ENCODE measurements around the gene VPS52.
"Not testable (repeated sequence)": the region's sequence is repeated elsewhere in the genome, so short reads cannot be mapped to it uniquely, and the experiment has no call there.

VPS52 gene

GRCh38 chr6:33296797-33297405, 25.2 kb upstream of the VPS52 start:
- no peaks in the 10 kb centered on the region for H3K27me3 Mint-ChIP-seq
- ATAC-seq (replicated peaks) (no peak), DNase-seq (no peak)
- H3K4me3 Mint-ChIP-seq: peak overlapping the region; percentile 96 to 98
- no peak overlapping the region for H3K27ac Mint-ChIP-seq
- H3K4me1 Mint-ChIP-seq: peaks cover 39 to 64% of the 10 kb centered on the region in 2 donors
- H3K9me3 Mint-ChIP-seq: no peaks in the 10 kb centered on the region
- H3K36me3 Mint-ChIP-seq: peaks cover 38 to 58% of the 10 kb centered on the region in 2 donors

GRCh38 chr6:33295621-33296369, 24.1 kb upstream of the VPS52 start:
- H3K27ac Mint-ChIP-seq: peak overlapping the region; percentile 37
- DNase-seq: no peak
- peak overlapping the region in 1 of 2 donors; percentile 8 for H3K4me3 Mint-ChIP-seq
- H3K27me3 Mint-ChIP-seq: no peaks in the 10 kb centered on the region
- H3K4me1 Mint-ChIP-seq: peaks cover 43 to 60% of the 10 kb centered on the region in 2 donors
- ATAC-seq (replicated peaks): no peak
- no peaks in the 10 kb centered on the region for H3K9me3 Mint-ChIP-seq
- peaks cover 31 to 57% of the 10 kb centered on the region in 2 donors for H3K36me3 Mint-ChIP-seq

- Mint-ChIP-seq H3K4me1 (peaks cover 43 to 59% of the 10 kb centered on the region in 2 donors), H3K27me3 (no peaks in the 10 kb centered on the region), H3K27ac (peak overlapping the region; percentile 16), H3K36me3 (peaks cover 21 to 52% of the 10 kb centered on the region in 2 donors), H3K4me3 (no peak overlapping the region), H3K9me3 (no peaks in the 10 kb centered on the region)
- no peak for DNase-seq
- no peak for ATAC-seq (replicated peaks)
These were observed 22.6 kb upstream of the VPS52 start for GRCh38 chr6:33294086-33294823.

- Mint-ChIP-seq H3K27ac (peak overlapping the region; percentile 63), H3K36me3 (peaks cover 19 to 52% of the 10 kb centered on the region in 2 donors)
These were observed 21.5 kb upstream of the VPS52 start for GRCh38 chr6:33292996-33293682.

GRCh38 chr6:33290459-33290858, 18.8 kb upstream of the VPS52 start:
- peaks cover 25 to 63% of the 10 kb centered on the region in 2 donors for H3K36me3 Mint-ChIP-seq
- peak overlapping the region; percentile 87 to 100 for H3K4me3 Mint-ChIP-seq
- peak overlapping the region; percentile 99 for H3K27ac Mint-ChIP-seq
- ATAC-seq (replicated peaks): no peak
- DNase-seq: no peak
- H3K9me3 Mint-ChIP-seq: no peaks in the 10 kb centered on the region
- peaks cover 37 to 43% of the 10 kb centered on the region in 2 donors for H3K4me1 Mint-ChIP-seq
- no peaks in the 10 kb centered on the region for H3K27me3 Mint-ChIP-seq

More at GRCh38 chr6:33292996-33293682, 21.5 kb upstream of the VPS52 start:
- Mint-ChIP-seq H3K4me3 (no peak overlapping the region), H3K27me3 (no peaks in the 10 kb centered on the region), H3K4me1 (peaks cover 39 to 52% of the 10 kb centered on the region in 2 donors), H3K9me3 (no peaks in the 10 kb centered on the region)
- DNase-seq (no peak), ATAC-seq (replicated peaks) (no peak)

- peaks cover 35 to 40% of the 10 kb centered on the region in 2 donors for H3K4me1 Mint-ChIP-seq
- H3K4me3 Mint-ChIP-seq: peak overlapping the region; percentile 87 to 100
- H3K27me3 Mint-ChIP-seq: no peaks in the 10 kb centered on the region
- H3K27ac Mint-ChIP-seq: peak overlapping the region; percentile 99
- ATAC-seq (replicated peaks): peak; percentile 26 to 29
- no peak for DNase-seq
- peaks cover 25 to 62% of the 10 kb centered on the region in 2 donors for H3K36me3 Mint-ChIP-seq
- H3K9me3 Mint-ChIP-seq: no peaks in the 10 kb centered on the region
These were observed 18.2 kb upstream of the VPS52 start for GRCh38 chr6:33289784-33290315.

- ATAC-seq (replicated peaks): peak; percentile 98
- no peaks in the 10 kb centered on the region for H3K9me3 Mint-ChIP-seq
- peak; percentile 80 for DNase-seq
- peak within 1 kb of the TSS; percentile 87 to 100 for H3K4me3 Mint-ChIP-seq
- peaks cover 33 to 40% of the 10 kb centered on the region in 2 donors for H3K4me1 Mint-ChIP-seq
- peaks cover 27 to 60% of the 10 kb centered on the region in 2 donors for H3K36me3 Mint-ChIP-seq
- peak within 1 kb of the TSS; percentile 99 for H3K27ac Mint-ChIP-seq
- no peaks in the 10 kb centered on the region for H3K27me3 Mint-ChIP-seq
These were observed 17.5 kb upstream of the VPS52 start, which contains the start of the genes PFDN6 and WDR46 for GRCh38 chr6:33288921-33289783. Gene PFDN6 (plus strand): TSS chr6:33289601. CDS start chr6:33289857, 256 bp downstream. Gene WDR46 (minus strand): TSS chr6:33289239. CDS start chr6:33289170, 69 bp downstream.

- Mint-ChIP-seq H3K9me3 (no peaks in the 10 kb centered on the region), H3K4me3 (peak overlapping the region; percentile 87 to 100), H3K27ac (peak overlapping the region; percentile 99), H3K27me3 (no peaks in the 10 kb centered on the region), H3K4me1 (peaks cover 30 to 40% of the 10 kb centered on the region in 2 donors), H3K36me3 (peaks cover 25 to 56% of the 10 kb centered on the region in 2 donors)
- no peak for DNase-seq
- peak; percentile 1 to 7 for ATAC-seq (replicated peaks)
These were observed 16.7 kb upstream of the VPS52 start for GRCh38 chr6:33288141-33288920.

DNA sequence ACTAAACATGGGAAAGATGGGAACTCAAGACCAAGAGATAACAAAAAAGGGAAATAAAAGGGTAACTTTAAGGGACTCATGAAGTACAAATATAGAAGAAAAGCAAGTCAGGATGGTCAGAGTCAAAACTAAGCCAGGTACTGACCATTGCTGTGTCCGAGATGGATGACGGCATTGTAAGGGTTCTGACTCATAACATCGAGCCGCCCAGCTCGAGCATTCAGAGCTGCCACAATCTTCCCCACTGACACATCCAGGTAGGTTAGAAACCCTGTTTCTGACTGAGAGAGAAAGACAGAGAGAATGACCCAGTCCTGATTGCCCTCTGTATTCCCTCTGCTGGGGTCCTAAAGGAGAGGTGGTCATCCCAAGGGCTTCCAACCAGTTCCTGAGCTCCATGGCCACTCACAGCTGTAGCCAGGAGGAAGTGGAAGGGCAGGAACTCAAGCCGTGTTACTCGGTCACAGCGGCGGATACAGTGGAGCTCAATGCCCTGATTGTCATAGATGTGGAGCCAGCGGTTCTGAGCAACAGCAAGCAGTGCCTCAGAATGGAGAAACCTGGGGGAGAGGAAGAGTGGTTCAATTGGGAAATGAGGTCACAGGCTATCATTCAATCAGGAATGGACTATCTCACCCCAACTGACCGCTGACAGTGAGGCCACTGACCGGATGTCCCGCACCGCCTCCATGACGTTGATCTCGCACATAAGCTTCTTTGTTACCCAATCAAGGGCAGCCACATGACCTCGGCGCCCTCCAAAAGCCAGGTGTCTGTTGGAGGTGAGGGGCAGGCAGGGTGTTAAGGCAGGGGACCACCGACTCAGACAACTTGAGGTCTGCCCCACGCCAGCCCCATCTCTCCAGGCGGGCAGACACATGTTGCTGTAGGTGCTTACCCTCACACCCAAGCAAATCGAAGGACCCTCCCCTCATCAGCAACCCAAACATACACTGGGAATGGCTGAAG, 15.6 kb upstream of the VPS52 start:
- Mint-ChIP-seq H3K9me3 (no peaks in the 10 kb centered on the region), H3K4me3 (peak overlapping the region; percentile 87 to 100), H3K36me3 (peaks cover 20 to 53% of the 10 kb centered on the region in 2 donors), H3K27ac (peak overlapping the region; percentile 44), H3K27me3 (no peaks in the 10 kb centered on the region), H3K4me1 (peaks cover 30 to 40% of the 10 kb centered on the region in 2 donors)
- no peak for DNase-seq
- ATAC-seq (replicated peaks): no peak

GRCh38 chr6:33285214-33285613, 13.5 kb upstream of the VPS52 start:
- H3K4me3 Mint-ChIP-seq; ATAC-seq (replicated peaks); DNase-seq; H3K27me3 Mint-ChIP-seq; H3K9me3 Mint-ChIP-seq; H3K27ac Mint-ChIP-seq: not testable (repeated sequence)
- Mint-ChIP-seq H3K36me3 (peaks cover 20 to 46% of the 10 kb centered on the region in 2 donors), H3K4me1 (peaks cover 23 to 35% of the 10 kb centered on the region in 2 donors)

- no peaks in the 10 kb centered on the region for H3K9me3 Mint-ChIP-seq
- H3K36me3 Mint-ChIP-seq: peaks cover 32 to 37% of the 10 kb centered on the region in 2 donors
- peaks cover 26 to 51% of the 10 kb centered on the region in 2 donors for H3K4me1 Mint-ChIP-seq
- ATAC-seq (replicated peaks): no peak
- no peaks in the 10 kb centered on the region for H3K27me3 Mint-ChIP-seq
- H3K4me3 Mint-ChIP-seq: no peak overlapping the region
- peak overlapping the region; percentile 85 for H3K27ac Mint-ChIP-seq
- DNase-seq: no peak
These were observed 8.9 kb upstream of the VPS52 start for GRCh38 chr6:33280539-33280938.

All from stimulated activated naive B cell treated with anti-CD40 and anti-IgM and Interleukin-4, amounts not matched to agents 10 μg/mL and 1 μg/mL and 100 μg/mL, for 72 hours (primary cell).